ENCODE data around the gene RET.
A peak's percentile ranks its signal among the peaks of the same experiment; 100 is the strongest.

The RET gene

DNA sequence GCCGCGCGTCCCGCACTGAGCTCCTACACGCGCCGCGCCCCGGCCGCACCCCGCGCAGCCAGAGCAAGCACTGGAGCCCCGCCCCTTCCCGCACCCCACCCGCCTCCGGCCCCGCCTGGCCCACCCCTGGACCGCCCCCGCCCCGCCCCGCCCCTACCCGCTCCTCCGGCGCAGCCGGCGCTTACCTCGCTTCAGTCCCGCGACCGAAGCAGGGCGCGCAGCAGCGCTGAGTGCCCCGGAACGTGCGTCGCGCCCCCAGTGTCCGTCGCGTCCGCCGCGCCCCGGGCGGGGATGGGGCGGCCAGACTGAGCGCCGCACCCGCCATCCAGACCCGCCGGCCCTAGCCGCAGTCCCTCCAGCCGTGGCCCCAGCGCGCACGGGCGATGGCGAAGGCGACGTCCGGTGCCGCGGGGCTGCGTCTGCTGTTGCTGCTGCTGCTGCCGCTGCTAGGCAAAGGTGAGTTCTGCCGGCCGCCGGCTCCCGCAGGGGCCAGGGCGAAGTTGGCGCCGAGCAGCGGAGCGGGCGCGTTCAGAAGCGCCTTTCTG is at the start of gene RET:
Gene RET (plus strand): TSS at position 194 of the 545 bp plus-strand sequence. CDS start 190 bp downstream, at position 384.
- peak; percentile 34 for DNase-seq (ENCODE audit: low spot score)

DNA sequence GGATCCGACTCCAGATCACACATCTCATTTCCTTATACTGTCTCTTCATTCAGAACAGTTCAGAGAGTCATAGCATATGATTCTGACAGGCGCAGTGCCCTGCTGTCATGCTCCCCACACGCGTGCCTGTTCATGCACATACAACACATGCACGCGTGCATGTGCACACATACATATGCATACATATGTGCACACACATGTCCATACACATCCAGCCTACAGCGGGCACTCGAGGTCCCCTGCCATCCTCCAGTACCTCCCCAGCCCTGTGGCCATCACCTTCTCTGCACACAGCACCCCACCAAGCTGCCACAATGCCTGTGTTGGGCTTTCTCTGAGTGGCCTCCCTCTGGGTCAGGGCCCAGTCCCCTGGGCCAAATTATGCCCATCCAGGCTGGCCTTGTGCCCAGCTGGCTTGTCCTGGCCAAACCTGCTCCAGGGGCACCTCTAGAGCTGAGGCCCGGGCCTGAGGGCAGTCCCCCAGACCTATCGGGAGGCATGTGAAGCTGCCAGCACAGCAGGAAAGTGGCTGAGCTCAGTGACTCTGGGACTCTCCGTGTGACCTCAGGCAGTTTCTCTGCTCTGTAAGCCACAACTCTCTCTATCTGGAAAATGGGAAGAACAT is 49.4 kb upstream of the RET start:
- DNase-seq (ENCODE audit: low spot score): no peak

DNA sequence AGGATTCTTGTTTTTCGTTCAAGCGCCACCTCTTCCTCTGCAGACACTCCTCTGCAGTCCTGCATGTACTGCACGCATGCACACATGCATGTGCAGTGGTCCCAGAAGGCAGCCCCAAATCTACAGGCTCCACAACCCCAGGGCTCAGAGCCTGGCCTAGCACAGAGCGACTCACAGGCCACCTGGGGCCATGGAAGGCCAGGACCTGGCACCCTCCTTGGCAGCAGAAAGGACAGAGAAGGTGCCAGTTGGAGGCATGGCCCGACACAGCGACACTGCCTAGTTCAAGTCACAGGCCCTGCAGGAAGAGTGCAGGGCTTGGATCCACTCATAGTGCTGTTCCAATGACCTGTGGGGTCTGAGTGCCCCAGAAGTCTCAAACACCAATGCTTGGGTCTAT is 48.7 kb upstream of the RET start:
- no peak for DNase-seq (ENCODE audit: low spot score)

DNA sequence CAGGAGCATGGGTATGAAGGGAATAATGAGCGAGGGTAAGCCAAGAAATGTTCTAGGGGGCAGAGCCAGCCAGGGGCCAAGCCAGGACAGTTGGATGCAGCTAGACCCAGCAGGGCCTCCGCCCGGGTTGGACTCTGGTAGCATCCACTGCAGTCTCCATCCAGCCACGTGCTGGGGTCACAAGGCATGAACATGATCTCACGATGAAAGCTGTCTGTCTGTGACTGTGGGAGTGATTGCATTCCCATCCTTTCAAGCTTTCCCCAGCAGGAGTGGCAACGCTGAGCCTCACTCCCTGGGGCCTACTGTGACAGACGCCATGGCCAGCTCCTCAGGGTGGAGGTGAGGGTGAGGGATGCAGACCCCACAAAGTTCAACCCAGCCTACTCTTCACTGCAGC is 47.8 kb upstream of the RET start:
- DNase-seq (ENCODE audit: low spot score): no peak

DNA sequence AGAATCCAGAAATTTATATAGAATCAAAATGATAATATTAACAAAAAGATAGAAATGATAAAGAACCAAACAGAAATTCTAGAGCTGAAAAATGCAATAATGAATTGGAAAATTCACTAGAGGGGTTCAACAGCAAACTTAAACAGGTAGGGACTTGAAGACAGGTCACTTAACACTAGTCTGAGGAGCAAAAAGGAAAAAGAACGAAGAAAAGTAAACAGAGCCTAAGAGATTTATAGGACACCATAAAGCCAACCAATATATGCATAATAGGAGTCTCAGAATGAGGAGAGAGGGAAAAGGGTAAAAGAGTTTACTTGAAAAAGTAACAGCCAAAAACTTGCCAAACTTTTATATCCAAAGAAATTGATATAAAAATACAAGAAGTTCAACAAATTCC is 44.3 kb upstream of the RET start:
- no peak for DNase-seq (ENCODE audit: low spot score)

DNA sequence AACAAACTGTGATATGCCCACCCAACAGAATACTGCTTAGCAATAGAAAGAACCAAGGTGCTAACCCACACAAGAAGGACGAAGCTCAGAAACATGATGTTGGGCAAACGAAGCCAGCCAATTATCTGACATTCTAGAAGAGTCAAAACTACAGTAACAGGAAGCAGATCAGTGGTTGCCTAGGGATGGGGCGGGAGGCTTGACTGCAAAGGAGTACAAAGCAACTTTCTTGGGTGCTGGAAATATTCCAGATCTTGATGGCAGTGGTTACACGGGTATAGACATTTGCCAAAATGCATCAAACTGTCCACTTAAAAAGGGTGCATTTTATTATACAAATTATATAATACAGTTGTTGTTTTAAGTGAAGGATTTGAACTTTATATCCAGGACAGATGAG is 41.1 kb upstream of the RET start:
- no peak for DNase-seq (ENCODE audit: low spot score)

DNA sequence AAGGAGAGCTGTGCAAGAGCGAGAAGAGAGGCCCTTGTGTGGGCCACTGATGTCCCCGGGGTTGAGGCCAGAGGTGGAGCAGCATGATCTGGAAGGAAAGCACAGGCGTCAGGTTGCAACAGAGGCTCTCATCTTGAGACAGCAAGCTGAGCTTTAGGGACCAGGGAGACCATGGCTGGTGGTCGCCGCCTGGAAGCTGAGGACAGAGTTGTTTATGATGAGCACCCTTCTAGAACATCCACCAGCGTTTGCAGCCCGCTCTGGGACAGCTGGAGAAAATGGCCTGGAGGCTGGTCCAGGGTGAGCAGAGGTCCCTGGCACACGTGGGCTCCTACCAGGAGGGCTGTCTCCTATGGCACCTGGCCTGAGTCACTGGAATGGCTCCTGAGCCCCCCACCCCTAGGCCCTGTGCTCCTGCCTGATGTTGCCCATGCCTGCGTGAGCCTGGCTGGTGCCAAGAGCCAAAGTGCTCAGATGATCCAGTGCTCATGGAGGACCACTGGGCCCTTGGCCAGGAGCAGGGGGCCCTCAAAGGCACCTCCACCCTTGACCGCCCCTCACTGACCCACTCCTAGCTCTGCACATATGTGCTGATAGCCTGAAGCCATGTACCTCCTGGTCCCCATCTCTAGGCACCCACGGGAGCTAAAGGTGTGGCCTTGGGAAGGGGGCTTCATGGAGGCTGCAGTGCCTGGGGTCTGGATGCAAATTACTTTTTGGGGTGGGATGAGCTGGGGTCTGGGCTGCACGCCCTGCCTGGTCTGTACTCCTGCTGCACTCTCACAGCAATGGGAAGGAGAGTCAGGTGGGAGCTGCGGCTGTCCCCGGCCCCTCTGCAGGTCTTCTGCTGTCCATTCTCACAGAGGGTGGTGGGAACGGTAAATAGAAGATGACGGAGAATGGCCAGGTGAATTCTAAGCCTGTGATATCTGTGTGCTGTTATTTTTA is 40.1 kb upstream of the RET start:
- no peak for DNase-seq (ENCODE audit: low spot score)

DNA sequence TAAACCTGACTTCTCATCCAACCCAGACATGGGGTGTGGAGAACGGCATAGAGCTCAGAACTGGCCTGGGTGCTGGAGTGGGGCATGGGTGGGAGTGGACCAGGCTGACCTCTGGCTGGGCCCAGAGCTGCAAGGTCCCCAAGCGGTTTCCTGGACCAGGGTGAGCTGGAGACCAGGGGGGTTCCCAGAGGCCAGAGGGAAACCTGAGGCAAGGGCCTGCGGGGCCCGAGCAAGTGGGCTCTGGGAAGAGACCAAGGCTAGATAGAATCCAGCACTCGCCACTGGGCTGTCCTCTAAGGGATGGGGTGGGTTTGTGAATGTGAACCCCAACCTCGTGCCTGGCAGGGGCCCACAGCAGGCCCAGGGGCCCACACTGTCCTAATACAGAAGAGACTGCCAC is 39.4 kb upstream of the RET start:
- no peak for DNase-seq (ENCODE audit: low spot score)

DNA sequence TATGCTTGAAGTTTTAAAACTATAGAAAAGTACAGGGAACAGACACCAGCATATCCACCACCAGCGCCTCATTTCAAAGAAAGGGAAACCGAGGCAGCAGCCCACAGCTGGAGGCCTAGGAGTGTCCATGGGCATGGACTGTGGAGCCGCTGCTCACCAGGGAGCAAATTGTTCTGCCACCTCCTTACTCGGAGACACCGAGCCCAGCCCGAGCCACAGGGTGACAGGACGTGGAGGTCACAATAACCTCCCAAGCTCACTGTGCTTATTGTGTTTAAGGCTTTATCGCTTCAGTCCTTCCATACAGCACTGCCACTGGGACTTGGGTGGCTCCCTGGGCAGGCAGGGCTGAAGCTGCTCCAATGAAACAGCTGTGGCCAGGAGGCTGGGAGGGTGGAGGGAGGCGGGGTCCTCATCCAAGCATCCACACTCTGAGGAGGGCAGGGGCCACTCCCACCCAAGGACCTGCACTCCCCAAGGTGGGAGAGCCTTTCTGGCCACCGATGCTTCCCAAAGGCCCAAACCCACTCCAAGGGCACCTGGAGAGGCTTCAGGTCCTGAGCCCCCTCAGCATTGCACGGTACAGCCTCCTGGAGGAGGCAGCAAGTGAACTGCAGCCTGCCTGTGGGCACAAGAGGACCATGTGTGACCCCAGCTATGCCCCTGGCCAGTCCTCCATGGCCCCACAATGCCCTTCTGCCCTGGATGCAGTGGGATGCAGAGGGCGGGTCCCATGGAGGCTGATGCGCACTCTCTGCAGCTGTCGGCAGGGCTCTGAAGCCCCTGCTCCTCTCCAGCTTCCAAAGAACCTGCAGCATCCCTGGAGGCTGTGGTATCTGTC is 38.7 kb upstream of the RET start:
- DNase-seq (ENCODE audit: low spot score): no peak

DNA sequence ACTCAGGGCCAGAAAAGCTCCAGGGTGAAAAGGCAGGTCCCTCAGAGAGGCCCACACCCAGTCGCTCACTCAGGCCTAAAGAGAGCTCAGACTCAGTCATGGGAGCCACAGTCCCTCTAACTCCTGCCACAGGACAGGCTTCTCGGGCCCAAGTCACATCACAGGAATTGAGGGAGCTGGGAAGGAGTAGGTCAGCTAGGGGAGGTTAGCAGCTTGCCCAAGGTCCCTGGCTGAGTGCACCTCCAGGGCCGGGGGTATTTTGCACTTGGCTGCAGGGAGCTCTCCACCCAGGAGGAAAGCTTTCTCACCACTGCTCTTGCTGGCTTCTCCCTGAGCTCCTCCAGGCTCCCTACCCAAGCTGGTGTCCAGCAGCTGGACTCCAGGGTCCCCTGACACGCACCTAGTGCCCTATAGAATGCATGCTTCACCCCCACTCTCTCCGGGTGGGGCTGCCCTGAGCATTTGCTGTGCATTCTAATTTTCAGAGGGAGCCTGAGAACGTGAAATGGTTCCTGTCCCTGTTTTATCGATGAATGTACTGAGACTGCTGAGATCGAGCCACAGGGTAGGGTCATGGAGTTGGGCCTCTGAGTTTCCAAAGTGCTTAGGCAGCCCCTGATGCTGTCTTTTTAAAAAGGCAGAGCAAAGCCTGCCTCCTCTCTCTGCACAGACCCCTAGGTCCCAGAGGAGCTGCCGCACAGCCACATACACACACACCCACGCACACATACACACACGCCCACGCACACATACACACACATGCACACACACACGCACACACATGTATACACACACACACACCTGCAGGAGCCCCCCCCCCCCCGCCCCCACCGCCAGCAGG is 37.9 kb upstream of the RET start:
- DNase-seq (ENCODE audit: low spot score): no peak

DNA sequence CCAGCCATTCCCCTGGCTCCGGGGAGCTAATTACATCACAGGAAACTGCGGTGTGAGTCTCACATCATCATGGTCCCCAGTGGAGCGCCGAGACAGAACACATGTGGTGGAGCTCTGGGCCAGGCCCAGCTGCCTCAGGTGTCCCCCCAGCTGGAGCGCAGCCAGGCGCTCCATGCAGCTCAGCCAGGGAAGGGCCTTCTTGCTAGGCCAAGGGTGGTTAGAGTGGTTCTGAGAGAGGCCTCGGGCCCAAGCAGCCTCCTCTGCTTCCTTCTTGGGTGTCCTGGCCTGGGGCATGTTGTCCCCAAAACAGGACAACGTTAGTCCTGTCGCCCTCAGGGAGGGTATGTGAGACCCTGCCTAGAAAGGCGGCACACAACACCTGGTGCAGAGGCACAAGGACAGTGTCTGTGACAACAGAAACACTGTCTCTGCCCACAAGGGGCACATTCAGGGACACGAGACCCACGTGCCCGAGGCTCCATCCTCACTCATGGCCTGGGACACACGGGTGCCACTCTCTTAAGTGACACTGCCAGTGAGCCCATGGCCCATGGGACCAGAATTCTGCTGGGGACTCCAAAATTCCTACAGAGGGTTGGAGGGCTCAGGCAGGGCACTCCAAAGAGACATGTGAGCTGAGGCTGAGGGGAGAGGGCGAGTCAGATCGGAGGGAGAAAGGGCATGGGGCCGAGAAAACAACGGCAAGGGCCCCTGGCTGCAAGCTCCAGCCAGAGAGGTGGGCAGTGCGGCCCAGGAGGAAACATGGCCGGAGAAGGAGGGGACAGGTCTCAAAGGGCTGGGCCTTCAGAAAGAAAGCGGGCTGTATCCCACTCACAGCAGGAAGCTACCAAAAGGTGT is 37.0 kb upstream of the RET start:
- DNase-seq (ENCODE audit: low spot score): no peak

DNA sequence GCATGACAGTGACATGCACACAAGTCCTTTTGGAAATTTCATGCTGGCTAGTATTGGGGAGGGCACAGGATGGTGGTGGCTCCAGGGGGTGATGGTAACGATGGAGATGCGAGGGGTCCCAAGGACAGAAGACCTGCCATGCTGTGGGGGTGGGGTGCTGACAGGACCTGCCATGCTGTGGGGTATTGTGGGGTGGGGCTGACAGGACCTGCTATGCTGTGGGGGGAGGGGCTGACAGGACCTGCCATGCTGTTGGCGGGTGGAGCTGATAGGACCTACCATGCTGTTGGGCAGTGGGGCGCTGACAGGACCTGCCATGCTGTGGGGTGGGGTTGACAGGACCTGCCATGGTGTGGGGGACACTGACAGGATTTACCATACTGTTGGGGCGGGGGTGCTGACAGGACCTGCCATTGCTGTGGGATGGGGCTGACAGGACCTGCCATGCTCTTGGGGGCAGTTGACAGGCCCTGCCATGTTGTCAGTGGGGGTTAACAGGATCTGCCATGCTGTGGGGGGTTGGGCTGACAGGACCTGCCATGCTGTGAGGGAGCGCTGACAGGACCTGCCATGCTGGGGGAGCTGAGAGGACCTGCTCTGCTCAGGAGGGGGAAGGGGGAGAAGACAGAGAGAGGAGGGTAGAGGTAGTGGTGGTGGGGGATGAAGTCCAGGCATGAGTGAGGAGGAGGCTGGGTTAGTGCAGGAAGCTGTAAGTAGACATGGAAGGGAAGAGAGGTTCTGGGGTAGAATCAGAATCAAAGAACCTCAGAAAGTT is 36.2 kb upstream of the RET start:
- no peak for DNase-seq (ENCODE audit: low spot score)

DNA sequence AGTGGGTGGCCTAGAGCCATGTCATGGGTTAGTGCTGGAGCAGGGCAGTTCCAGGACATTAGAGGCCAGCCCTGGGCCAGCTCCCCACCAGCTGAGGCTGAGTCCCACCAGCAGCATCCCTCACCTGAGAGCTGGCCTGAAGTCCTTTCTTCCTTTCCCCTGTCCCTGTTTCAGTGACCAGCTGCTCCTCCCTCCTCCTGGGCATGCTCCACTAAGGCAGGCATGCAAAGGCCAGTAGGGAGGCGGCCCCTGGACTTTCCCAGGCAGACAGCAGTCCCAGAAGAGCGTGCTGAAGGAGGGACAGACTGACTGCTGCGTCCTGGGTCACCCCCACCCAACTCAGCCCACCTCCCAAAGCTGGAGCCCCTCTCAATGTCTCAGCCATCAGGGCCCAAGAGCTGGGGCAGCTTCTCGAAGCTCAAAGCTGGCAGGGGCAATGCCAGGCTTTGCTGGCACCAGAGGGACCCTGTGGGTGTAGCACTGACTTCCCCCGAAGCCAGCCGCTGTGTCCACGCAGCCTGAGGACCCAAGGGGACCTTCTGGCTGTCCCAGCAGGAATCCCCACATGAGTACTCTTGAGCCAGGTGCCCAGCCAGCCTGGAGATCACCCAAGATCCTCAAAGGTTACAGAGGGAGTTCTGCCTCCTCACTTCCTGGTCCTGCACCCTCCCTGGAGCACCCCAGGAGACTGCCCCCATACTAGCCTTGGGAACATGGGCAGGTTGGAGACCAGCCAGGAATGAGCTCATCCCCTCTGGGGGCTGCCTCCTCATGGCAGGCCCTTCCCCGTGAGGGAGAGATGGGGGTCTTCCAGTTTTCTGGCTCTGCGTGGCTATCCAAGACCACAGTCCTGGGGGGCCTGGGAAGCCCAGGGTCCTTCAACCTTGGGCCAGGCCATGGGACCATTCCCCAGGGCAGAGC is 35.2 kb upstream of the RET start:
- DNase-seq (ENCODE audit: low spot score): no peak

DNA sequence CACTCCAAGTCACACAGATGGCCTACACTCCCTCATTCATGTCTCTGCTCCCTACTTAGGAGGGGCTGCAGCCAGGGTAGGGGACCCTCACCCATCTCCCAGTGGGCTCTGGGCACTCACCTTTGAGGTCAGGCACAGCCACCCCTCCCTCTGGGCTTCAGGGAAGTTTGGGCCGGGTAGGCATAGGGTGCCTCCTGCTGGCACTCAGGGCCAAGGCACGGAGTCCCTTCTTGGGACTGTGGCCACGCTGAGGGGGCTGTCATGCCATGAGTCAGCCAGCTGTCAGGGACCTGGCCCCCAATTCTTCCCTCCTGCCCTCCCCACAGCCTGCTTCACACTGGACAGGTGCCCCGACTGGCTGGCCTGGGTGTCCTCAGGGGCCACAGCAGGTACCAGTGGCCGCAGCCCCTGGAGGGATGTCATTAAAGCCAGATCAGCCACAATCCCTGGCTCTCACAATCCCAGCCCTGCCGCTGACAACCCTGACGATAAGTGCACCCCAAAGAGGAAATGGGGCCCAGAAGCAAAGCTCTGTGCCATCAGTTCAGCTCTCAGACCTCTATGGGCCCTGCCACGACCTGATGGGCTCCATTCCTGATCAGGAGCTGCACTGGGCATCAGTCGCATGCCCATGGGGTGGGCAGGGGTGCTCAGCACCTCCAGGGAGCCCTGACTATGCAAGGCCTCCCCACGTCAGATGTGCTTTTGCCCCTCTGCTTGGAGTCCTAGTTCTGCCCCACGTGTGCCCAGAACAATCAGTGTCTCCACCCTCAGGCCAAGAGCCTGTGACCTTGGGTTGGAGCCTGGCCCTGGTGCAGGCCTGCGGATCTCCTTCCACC is 34.1 kb upstream of the RET start:
- no peak for DNase-seq (ENCODE audit: low spot score)

DNA sequence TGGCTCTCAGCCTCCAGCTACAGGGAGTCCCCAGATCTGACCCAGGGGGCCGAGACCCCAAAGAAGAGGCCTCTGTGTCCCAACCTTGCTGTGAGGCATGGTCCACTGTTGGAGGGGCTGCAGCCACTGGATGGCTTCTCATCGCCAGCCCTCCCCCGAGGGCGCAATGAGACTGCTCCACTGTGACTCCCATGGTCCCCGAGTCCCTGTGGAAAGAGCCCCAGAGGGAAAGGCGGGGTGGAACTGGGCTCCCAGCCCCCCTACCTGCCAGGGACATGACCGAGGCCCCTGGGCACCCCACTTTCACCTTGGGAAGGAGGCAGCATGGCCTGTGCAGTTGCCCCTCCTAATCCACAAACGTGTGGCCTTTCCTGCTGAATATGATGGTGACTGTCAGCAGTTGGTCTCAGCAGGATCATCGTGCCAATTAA is 33.5 kb upstream of the RET start:
- no peak for DNase-seq (ENCODE audit: low spot score)

DNA sequence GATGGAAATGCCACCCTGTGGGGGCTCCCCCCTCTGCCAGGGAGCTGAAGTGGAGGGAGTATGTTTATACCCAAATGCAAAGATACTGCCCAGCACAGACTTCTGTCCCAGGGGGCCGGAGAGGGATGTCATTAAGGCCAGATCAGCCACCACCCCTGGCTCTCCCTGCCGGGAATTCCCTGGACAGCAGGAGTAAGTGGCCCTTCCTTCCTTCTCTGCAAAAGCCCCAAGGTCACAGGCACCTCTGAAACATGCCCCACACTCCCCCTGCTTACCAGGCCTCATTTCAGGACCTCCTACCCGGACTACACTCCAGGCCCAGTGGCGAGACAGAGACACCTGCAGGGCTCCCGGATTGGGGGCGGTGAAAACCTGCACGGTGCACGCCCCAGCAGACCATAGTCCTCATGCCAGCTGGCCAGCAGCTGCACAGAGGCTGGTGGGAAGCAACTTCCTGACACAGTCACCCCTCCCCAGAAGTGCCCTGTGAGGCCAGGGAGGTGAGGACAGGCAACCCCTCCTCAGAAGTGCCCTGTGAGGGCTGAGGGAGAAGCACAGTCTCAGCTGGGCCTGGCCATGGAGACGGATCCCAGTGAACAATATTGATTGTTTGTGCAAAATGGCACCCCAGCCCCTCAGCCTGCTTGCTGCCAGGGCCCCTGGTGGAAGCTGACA is 33.0 kb upstream of the RET start:
- DNase-seq (ENCODE audit: low spot score): no peak

DNA sequence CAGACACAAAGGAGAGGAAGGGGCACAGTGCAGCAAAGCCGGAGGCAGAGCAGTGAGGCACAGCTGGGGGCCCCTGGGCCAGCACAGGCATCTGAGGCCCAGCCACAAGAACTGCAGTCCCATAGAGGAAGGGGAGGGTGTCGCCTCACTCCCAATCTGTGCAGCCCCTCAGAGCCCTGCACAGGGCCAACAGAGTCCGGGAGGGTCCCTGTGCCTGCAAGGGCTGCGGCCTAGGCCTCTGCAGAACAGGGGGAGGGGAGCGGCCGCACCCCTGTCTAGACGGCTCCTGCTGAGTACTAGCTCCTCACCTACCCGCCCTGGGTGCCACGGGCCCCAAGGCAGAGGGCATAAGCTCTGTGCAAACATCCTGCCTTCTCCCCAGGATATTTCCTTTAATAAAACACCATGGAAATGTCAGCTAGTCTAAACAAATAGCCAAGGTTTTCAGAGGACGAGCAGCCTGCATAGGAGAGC is 32.4 kb upstream of the RET start:
- no peak for DNase-seq (ENCODE audit: low spot score)

Data from AG08395 (cell line).